Epidermal melanocyte (primary cell): ENCODE results near the gene ISG20L2.
A peak's percentile ranks its signal among the peaks of the same experiment; 100 is the strongest.

Source experiments
- DNase-seq: peaks from one replicate; pipeline ENCODE4 v3.0.0; 2011; ENCODE audit warnings: low spot score; ENCODE audit not compliant: insufficient read length

The ISG20L2 gene

GRCh38 chr1:156754219-156754618, 25.7 kb upstream of the ISG20L2 start:
- DNase-seq = no peak

GRCh38 chr1:156752843-156753482, 24.4 kb upstream of the ISG20L2 start:
- DNase-seq = no peak

GRCh38 chr1:156751757-156752481, 23.4 kb upstream of the ISG20L2 start:
- DNase-seq = peak; percentile 91

- DNase-seq = no peak
These were observed 22.8 kb upstream of the ISG20L2 start, which contains the start of gene HDGF for GRCh38 chr1:156751451-156751756. TSS of gene HDGF (minus strand) at chr1:156751675. CDS start at chr1:156751429, 246 bp downstream.

- no peak for DNase-seq
These were observed 22.3 kb upstream of the ISG20L2 start for GRCh38 chr1:156750711-156751450.

GRCh38 chr1:156750191-156750672, 21.7 kb upstream of the ISG20L2 start:
- no peak for DNase-seq

GRCh38 chr1:156749419-156750118, 21.0 kb upstream of the ISG20L2 start:
- no peak for DNase-seq

- no peak for DNase-seq
These were observed 20.3 kb upstream of the ISG20L2 start for GRCh38 chr1:156748670-156749418.

- DNase-seq = no peak
These were observed 19.4 kb upstream of the ISG20L2 start for GRCh38 chr1:156747742-156748669.

GRCh38 chr1:156746728-156747631, 18.4 kb upstream of the ISG20L2 start:
- DNase-seq = peak; percentile 85

- DNase-seq = no peak
These were observed 17.8 kb upstream of the ISG20L2 start for GRCh38 chr1:156746406-156746727.

GRCh38 chr1:156745881-156746280, 17.3 kb upstream of the ISG20L2 start:
- DNase-seq = no peak

- DNase-seq = no peak
These were observed 16.3 kb upstream of the ISG20L2 start for GRCh38 chr1:156744786-156745419.

- no peak for DNase-seq
These were observed 15.8 kb upstream of the ISG20L2 start for GRCh38 chr1:156744344-156744743.

- DNase-seq = no peak
These were observed 15.1 kb upstream of the ISG20L2 start for GRCh38 chr1:156743367-156744302.

- no peak for DNase-seq
These were observed 14.2 kb upstream of the ISG20L2 start for GRCh38 chr1:156742801-156743200.

- DNase-seq = no peak
These were observed 13.5 kb upstream of the ISG20L2 start for GRCh38 chr1:156742017-156742416.
